GM19193 (cell line): ENCODE results near the gene MRAS.

Source experiments
- POLR2A ChIP-seq: IDR thresholded peaks from 4 replicates; pipeline ENCODE4 v1.6.1; 2011; ENCODE audit not compliant: insufficient read depth, insufficient read length; ENCODE audit errors: extremely low read depth

Gene MRAS

DNA sequence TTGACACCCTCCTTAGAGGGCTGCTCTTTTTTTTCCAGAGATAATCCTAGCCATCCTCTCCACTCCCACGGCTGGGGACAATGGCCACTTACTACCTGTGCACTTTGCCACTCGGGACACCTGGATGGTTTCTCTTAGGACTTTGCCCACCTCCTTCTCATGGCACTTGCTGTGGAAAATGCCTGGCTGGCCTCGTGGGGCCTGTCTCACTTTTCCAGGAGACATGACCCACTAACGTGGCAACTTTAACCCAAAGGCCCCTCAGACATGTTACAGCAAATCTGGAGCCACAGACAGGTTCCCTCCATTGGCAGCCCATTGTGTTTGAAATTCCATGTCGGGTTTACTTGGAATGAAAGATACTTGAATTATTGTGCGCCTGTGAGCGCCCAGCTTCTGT is 56.6 kb downstream of the MRAS start:
- TF ChIP-seq POLR2A = no peak

DNA sequence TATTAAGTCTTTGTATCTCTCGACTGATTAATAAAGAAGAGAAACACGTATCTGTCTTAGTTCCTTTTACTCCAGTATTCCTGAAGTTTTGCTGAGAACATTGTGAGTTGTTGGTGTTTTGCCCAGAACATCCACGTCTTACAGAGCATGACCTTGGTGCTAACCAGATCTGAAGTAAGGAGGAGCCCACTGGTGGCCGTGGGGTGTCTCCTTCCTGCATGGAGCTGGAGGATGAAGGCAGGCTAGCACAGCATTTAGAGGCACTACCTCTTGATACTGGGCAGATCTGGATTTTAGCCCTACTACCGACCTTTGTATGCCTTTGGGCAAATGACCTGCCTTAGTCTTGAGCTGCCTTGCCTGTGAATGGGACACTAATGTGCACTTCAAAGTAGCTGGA is 57.1 kb downstream of the MRAS start:
- TF ChIP-seq POLR2A = no peak

GRCh38 chr3:138406606-138407005 is 58.2 kb downstream of the MRAS start:
- no peak for TF ChIP-seq POLR2A

GRCh38 chr3:138407236-138407907 is 59.0 kb downstream of the MRAS start:
- no peak for TF ChIP-seq POLR2A

DNA sequence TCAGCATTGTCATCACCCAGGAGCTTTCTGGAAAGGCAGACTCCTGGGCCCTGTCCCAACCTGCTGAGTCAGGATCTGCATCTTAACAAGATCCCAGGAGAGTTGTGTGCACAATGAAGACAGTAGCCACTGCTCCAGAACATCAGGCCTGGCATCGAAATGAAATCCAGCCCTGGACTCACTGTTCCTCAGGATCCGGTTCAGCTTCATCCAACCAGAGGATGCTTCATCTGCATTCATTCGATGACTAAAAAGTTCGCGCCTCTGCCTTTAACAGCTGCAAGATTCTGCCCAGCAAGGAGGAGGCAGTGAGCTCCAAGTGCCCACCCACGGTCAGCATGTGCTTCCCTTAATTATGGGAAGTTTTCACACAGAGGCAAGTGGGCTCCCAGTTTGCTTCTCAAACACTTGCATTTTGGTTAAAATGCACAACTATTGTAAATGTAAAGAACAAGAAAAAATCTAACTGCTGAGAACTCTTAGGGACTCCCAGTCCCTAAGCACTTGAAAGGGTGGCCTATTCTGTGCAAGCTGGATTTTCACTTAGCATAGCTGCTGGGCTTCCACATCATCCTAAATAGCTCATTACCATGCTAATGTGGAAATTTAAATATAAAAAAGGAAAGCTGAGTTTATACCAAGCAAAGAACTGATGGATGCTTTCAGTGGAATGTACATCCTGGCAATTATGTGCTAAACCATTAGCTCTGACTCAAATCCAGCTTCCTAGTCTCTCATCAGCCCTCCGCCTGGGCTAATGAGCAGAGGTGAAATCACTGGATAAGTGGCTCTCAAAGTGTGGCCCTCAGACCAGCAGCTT is 60.6 kb downstream of the MRAS start:
- no peak for TF ChIP-seq POLR2A

DNA sequence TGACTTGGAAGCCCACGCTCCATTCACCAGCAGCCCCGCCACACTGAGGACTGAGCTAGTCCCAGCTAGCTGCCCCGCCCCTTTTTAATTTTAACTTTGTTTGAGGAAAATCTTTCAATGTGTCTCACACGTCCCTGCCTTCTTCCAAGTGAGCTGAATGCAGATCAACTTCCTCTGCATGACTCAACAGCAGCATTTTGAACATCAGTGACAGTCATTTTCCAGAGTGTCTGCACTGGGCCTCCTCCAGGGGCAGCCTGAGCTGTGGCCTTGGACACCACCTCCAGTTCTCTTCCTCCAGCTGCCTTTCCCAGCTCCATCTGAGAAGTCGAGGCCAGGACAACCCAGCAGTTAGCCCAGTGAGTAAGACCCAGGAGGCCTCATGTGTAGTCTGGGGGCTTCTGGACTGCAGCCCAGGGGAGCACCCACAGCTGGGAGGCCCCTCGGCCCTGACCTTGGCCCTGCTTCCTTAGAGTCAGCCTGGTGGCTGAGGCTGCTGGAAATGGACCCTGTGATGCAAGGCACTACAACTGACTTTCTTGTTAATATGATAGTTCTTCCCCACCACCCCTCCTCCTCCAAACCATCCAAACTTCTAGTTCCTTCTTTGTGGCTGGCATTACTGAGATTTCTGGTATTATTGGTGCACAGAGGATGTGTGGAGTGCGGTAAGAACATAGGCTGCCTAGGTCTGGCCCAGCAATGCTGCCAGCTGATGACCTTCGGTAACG is 64.6 kb downstream of the MRAS start:
- TF ChIP-seq POLR2A = no peak

- TF ChIP-seq POLR2A = no peak
These were observed 69.2 kb downstream of the MRAS start for GRCh38 chr3:138417559-138417982.

- no peak for TF ChIP-seq POLR2A
These were observed 70.3 kb downstream of the MRAS start for GRCh38 chr3:138418601-138419206.

DNA sequence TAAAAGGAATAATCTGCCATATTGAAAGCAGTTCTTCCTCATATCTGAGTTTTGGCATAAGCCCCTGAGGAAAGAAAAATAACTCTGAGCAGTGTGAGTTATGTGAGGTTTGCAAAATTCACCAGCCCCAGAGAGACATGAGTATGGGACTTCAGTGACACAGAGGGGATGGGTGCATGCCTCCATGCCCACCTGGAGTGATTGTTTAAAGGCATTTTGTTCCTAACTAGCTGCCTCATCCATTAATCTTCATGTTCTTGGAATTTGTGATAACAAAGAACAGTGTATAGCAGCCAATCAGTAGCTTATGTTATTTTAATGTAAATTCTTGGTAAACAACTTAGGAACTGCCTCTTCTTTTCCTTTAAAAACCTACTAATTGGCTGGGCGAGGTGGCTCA is 74.9 kb downstream of the MRAS start:
- no peak for TF ChIP-seq POLR2A

- no peak for TF ChIP-seq POLR2A
These were observed 75.9 kb downstream of the MRAS start for GRCh38 chr3:138424323-138424722.

GRCh38 chr3:138426211-138426610 is 77.8 kb downstream of the MRAS start:
- no peak for TF ChIP-seq POLR2A

DNA sequence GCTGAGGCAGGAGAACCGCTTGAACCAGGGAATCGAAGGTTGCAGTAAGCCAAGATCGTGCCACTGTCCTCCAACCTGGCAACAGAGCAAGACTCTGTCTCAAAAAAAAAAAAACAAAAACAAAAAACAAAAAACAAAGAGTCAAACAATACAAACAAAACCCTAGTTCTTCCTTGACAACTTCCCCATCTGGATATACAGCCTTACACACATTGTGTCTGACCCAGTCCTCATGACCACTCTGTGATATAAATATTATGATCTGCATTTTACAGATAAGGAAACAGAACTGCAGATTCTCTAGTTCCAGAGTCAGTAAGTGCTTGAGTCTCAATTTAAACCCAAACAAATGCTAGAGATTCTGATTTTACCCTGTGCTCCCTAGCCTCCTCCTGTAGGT is 81.3 kb downstream of the MRAS start:
- no peak for TF ChIP-seq POLR2A

GRCh38 chr3:138432576-138433240 is 84.3 kb downstream of the MRAS start:
- no peak for TF ChIP-seq POLR2A

GRCh38 chr3:138433892-138434275 is 85.5 kb downstream of the MRAS start:
- no peak for TF ChIP-seq POLR2A
